HG03280 (cell line): Measurements from ENCODE around the gene CFC1B.
A peak's percentile ranks its signal among the peaks of the same experiment; 100 is the strongest.
"Not testable (repeated sequence)": the region's sequence is repeated elsewhere in the genome, so short reads cannot be mapped to it uniquely, and the experiment has no call there.

Experiments
- ATAC-seq: cut with Tn5 transposase; IDR thresholded peaks from one replicate; pipeline ENCODE4 v1.9.1; 2021; ENCODE audit warnings: mild to moderate bottlenecking, moderate library complexity; ENCODE audit not compliant: unreplicated experiment

The CFC1B gene

GRCh38 chr2:130520992-130521391 is at the start of gene CFC1B:
Gene CFC1B (plus strand): TSS chr2:130521222. CDS start chr2:130521485, 263 bp downstream.
- not testable (repeated sequence) for ATAC-seq

GRCh38 chr2:130491073-130491472 is 29.9 kb upstream of the CFC1B start:
- ATAC-seq = not testable (repeated sequence)

GRCh38 chr2:130509228-130509627 is 11.8 kb upstream of the CFC1B start, which contains the start of gene POTEI:
Gene POTEI (minus strand): TSS chr2:130509328. CDS start chr2:130509235, 93 bp downstream.
- not testable (repeated sequence) for ATAC-seq

GRCh38 chr2:130510807-130511746 is 9.9 kb upstream of the CFC1B start:
- not testable (repeated sequence) for ATAC-seq

- ATAC-seq = not testable (repeated sequence)
These were observed 9.1 kb upstream of the CFC1B start for GRCh38 chr2:130511747-130512451.

- ATAC-seq = not testable (repeated sequence)
These were observed 2.4 kb upstream of the CFC1B start for GRCh38 chr2:130518516-130519106.

GRCh38 chr2:130522390-130522789 is 1.4 kb downstream of the CFC1B start:
- ATAC-seq = not testable (repeated sequence)

GRCh38 chr2:130527365-130527967 is 6.4 kb downstream of the CFC1B start:
- not testable (repeated sequence) for ATAC-seq

- not testable (repeated sequence) for ATAC-seq
These were observed 8.5 kb downstream of the CFC1B start for GRCh38 chr2:130529545-130529944.

GRCh38 chr2:130530212-130530611 is 9.2 kb downstream of the CFC1B start:
- not testable (repeated sequence) for ATAC-seq

GRCh38 chr2:130531225-130531624 is 10.2 kb downstream of the CFC1B start:
- peak; percentile 69 for ATAC-seq

GRCh38 chr2:130531672-130532071 is 10.7 kb downstream of the CFC1B start:
- peak; percentile 48 for ATAC-seq

- ATAC-seq = not testable (repeated sequence)
These were observed 15.6 kb downstream of the CFC1B start for GRCh38 chr2:130536654-130537053.

- not testable (repeated sequence) for ATAC-seq
These were observed 17.2 kb downstream of the CFC1B start for GRCh38 chr2:130538271-130538670.

- ATAC-seq = not testable (repeated sequence)
These were observed 21.8 kb downstream of the CFC1B start for GRCh38 chr2:130542789-130543188.

GRCh38 chr2:130543785-130544528 is 22.9 kb downstream of the CFC1B start:
- ATAC-seq = not testable (repeated sequence)

GRCh38 chr2:130544978-130545377 is 24.0 kb downstream of the CFC1B start:
- not testable (repeated sequence) for ATAC-seq

- not testable (repeated sequence) for ATAC-seq
These were observed 27.4 kb downstream of the CFC1B start for GRCh38 chr2:130548418-130548817.

GRCh38 chr2:130549475-130549874 is 28.5 kb downstream of the CFC1B start:
- ATAC-seq = not testable (repeated sequence)

- ATAC-seq = not testable (repeated sequence)
These were observed 33.2 kb downstream of the CFC1B start for GRCh38 chr2:130554178-130554577.
